NCI-H82 treated with DMSO at 0.1 percent for 48 hours (cell line): ENCODE data around the gene EDC3.
"Not testable (repeated sequence)": the region's sequence is repeated elsewhere in the genome, so short reads cannot be mapped to it uniquely, and the experiment has no call there.

Source experiments
- DNase-seq: peaks from one replicate; lab custom pipeline; 2025; ENCODE audit not compliant: unreplicated experiment; lab: John Stamatoyannopoulos, UW

EDC3 gene

DNA sequence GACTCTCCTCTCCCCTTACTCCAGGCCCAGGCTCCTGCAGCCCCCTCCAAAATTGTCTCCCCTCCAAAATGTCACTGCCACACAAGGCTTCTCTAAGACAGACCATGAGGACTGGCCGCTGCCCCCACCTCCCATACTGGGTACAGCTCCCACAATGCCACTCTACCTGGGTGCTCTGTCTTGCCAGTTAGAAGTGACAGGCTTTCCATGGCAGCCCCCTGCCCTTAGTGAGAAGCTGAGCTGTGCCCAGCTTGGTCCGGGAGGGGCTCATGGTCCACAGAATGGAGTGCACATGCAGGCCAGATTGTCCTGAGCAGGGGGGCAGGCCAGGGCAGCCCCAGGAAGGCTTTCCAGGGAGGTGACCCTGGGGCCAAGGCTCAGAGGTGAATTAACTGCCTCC lies 83.1 kb downstream of the EDC3 start:
- no peak for DNase-seq

DNA sequence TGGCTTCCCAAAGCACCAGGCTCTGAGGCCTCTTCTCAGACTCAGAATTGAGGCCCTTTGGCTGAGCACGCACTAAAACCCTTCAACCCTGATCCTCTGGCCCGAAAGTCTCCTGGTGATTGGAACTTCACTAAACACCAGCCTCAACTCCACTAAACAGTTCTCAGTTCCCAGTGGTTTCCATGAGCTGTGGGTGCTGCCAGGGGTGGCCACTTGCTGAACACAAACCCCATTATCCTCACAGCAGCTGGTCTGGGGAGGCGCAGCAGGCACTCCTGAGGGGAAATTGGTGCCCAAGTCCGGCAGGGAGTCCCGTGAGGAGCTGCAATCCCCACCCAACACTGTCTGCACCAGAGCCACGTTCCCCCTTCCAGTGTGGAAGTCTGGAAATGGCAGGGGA lies 84.0 kb downstream of the EDC3 start:
- DNase-seq = no peak

DNA sequence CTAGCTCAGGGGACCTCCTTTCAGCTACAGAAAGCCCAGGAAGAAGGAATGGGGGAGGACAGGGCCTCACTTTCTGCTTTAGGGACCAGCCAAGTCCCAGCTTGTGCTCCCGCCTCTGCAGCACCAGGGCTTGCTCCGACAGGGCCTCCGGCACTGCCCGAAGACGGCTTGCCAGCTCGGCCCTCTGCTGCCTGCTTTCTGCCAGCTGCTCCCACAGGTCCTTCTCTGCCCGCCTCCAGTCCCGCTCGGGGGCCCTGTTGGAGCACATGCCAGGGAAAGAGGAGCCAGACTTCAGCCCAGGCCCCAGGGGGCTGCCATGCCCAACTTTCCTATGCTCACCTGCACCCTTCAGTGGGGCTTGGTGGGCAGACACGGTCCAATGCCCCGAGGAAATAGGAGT lies 84.5 kb downstream of the EDC3 start:
- no peak for DNase-seq

DNA sequence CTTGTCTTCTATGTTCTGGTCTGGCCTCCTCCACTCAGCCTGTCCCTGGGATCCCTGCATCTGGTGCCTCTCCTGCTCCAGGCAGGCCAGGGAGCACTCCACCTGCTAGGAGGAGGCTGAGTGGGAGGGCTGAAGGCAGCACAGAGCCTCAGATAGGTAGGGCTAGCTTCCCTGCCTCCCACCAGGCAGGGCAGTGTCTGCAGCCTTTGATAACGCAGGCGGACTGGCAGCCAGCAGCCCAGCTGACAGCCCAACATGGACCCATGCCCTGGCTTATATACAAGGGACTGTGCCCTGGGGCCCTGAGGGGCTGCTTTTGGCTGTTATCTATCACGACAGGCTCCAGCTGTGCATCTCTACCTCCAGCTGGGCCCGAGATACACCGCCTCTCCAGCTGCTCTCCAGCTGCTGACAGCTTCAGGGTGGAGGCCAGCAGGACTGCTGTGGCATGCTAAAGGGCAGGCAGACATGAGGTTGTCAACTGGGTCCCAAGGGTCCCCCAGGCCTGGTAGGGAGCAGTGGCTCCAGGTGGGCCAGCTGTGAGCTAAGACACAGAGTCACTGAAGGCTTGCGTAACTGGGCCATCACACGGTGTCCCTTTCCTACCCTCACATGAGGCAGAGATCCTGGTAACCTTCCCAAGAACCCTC lies 85.4 kb downstream of the EDC3 start:
- no peak for DNase-seq

DNA sequence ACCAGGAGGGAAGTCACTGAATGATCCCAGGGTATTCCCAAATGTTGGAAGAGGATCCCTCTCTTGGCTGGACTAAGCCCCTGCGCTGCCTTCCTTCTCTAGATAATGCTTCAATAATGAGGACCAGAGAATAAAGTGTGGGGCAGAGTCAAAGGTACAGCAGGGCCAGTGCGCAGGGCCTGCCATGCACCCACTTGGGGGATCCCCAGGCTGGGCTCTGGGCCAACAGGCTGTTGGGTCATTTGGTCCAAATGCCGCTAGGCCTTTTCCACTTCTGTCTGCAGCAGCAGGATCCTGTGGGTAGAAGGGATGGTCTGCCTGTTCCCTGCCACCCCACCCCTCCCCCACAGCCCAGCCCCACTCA lies 85.9 kb downstream of the EDC3 start:
- DNase-seq = no peak

DNA sequence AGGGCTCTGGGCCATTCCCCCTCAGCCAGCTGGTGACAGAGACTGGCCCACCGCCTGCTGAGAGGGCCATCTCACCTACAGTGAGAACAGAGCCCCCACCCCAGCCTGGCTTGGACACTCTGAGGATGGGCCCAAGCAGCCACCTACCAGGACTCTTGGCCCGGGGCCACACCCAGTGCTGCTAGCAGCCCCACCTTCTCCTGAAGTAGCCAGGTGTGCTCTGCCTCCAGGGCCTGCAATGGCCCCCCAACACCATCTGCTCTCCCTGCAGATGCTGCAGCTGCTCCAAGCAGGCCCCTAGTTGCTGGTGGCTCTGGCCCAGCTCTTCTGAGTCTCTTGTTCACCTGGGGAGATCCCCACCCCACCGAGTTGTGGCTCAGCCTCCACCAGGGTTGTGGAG lies 87.0 kb downstream of the EDC3 start:
- DNase-seq = no peak

DNA sequence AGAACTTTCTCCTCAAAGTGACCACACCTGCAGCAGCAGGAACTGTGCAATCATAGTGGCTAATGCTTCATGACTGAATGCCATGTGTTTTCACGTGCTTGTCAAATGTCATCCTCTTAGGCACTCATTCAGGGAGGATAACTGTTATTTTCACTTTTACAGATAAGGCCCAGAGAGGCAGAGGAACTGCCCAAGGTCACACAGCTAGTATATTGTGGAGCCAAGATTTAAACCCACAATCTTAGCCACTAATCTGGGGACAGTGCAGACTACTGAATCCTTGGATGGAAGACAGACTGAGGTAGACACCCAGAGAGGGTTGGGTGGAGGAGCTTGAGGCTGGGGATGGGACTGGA lies 90.1 kb downstream of the EDC3 start:
- no peak for DNase-seq

DNA sequence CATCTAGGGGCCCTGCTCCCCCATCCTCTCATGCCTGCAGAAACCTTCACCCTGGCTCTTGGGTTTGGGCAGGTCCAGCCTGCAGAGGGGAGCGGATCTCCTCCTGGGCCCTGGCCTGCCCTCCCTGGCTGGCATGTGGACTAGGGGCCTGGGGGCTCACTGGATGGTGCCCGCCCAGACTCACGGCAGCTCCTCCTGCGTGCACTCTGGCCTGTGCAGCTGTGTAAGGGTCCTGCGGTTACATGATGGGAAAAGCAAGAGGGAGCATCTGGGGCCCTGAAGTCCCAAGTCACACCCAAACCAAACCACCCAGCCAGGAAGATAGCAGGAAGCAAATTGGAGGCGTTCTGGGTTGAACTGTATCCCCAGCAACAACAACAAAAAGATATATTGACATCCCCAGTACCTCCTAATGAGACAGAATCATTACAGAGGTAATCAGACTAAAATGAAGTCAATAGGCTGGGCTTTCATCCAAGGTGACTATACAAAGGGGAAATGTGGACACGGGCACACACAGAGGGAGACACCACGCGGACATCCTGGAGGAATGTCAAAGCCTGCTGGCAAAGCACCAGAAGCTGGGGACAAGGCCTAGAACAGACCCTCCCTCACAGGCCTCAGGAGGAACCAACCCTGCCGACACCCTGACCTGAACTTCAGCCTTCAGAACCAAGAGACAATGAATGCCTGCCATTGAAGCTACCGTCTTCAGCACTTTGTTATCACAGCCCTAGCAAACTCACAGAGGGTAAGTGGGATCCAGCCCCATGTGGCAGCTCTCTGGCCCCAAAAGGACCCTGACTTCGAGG lies 90.6 kb downstream of the EDC3 start:
- no peak for DNase-seq

DNA sequence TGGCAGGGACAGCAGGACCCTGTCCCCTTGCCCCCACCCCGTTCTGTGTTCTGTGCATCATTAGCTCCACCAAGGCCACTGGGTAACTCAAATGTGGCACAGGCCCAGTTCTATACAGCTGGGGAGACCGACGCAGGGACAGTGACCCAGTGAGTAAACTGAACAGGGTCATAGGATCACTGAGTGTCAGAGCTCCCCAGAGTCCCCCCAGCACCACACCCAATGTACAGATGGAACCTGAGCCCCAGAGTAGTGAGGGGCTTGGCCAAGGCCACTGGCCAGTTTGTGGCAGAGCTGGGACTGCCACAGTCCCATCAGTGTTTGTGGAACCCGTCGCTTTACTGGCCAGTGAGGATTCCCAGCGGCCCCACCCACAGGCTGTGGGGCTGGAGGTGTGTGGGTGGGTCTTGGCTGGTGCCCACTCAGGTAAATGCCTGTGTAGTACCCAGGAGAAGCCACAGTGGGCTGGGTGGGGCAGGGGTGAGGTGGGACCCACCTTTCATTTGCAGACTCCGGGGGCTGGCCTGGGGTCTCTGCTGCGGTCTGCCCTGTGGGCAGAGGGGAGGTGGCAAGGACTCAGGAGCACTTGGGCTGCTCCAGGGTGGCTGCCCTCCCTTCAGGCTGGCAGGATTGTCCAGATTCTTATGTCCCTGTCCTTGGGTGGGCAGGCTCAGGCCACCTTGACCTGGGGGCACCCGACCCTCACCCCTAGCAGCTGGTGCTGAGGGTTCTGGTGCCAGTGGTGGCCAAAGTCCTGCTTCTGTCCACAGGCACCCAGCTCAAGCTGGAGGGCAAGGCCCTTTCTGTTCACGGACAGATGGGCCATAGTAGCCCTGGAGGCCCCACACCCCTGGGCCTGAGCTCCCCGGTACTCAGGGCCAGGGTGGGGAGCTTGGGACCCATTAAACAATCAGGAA lies 91.8 kb downstream of the EDC3 start:
- DNase-seq = no peak

DNA sequence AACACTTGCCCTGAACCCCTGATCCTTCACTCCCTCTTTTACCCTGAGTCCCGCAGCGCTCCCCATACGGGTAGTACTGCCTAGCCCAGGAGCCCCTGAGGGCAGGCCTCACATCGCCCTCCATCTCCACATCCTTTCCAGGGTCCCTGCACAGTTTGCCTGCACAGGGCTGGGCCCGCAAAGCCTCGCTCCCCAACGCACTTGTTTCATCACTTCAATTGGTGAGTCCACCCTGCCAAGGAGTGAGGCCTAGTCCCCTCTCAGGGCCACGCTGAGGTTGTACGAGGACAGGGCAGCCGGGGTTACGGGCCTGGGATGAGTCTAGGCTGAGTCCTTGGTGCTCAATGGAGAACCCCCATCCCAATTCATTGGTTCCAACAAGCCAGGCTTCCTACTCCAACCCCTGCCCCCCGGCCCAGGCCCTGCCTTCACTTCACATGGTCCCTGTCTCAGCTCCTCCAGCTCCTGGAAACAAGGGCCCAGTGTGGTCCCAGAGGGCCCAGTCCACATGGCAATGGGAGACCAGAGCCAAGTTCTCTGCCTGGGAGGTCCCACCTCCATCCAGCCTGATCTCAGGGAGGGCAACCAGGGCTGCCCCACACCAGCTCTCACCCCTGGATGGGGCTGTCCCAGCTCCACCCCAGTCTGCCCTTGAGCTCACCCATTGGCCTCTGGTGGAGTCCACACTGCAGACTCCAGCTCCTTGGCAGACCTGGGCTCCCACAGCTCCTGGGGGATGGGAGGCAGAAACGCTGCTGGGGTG lies 92.6 kb downstream of the EDC3 start:
- DNase-seq = no peak

DNA sequence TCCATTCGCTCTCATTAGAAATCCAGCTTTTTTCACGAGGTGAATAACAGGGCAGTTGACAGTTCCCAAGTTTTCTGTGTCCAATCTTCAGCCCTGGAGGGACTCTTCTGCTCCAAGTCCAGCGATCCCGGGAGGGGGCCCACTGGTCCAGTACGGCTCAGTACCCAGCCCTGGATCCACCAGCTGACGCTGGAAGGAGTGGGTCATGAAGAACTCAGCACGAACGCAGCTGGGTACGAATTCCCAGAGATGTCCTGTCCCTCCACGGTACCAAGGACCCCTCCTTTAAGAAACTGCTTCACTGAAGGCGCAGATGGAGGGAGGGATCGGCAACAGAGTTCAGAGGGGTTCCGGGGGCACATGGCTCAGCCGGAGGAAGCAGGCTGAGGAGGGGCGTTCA lies 96.7 kb downstream of the EDC3 start:
- DNase-seq = no peak

DNA sequence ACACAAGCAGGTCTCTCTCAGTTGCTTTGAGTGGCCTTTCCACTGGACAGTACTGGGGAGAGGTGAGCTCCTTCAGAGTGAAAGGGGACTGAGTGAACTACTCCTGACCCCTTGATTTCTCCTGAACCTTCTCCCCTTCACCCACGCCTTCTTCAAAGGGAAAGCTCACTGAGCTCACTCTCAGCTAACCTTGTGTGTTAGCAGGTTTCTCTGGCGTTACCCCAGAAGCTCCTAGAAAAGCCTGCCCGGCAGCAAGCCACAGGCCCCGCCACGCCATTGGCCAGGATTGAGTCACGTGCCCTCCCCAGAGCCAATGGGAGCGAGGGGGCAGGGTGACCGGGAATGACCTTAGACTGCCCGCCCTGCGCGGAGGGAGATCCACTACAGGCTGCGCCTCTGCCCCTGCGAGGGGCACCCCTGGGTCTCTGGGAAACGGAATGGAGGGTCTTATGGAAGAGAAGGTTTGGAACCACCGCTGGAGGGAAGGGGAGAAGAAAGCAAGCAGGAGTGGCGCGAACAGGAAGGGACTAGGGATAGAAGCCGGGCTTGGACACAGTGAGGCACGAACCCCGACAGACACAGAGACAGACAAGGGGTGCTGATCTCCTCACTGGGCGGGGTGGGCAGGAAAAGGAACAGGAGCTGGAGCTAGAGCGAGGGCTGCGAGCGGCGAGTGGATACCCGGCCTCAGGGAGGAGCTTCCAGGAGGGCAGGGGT lies 97.5 kb downstream of the EDC3 start:
- peak; percentile 71 for DNase-seq

DNA sequence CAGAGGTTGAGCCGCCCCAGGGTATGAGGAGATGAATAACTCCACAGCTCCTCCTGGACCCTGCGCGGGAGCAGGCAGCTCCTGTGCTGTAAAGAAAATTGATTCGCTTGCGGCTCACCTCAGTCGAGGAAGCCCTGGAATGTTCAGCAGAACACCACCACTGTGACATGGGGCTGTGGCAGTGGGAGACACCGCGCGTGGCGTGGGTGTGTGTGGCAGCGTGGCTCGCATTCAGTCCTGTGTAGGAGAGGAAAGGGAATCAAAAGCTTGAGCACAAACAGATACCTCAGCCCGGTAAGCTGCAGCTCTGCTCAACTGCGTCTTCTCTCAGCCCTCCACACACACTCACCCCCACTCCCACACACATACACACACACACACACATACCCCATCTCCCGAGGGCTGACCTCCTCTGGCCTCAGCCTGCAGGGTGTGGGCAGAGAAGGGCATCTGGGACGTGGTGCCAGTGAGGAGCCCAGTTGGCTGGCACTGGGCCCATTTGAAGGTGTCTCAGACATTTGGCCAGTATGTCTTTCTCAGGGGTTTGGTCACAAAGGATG lies 98.6 kb downstream of the EDC3 start:
- DNase-seq = not testable (repeated sequence)

DNA sequence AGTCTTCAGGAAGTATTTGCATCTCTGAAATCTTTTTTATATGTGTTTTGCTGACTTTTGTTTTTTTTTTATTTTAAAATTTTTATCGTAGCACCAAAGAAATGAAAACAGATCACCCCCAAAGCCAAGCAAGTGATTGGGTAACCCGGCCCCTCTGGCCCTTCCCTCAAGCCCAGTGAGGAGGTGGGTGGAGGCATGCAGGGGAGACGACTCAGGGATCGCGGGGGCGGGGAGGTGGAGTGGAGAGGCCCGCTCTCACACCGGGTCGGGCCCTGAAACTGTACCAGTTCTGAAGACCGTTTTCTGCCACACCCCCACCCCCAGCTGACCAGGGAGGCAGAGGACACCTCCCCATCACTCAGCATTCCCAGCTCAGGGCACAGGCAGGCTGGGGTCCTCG lies 99.1 kb downstream of the EDC3 start:
- DNase-seq = not testable (repeated sequence)

DNA sequence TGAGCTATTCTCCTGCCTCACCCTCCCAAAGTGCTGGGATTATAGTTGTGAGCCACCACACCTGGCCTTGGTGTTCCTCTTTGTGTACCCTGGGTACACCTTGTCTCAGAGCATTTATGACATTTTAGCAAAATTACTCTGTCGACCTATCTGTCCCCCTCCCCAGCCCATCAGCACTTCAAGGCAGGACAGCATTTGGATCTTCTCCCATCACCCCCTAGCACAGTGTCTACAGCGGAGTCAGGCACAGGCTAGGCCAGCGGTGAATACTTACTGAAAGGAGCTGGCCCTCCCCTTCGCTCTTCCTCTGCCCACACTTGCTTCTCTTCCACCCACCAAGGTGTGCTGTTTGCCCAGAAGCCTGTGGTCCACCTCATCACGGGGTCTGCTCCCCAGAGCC lies 100.6 kb downstream of the EDC3 start:
- DNase-seq = no peak

DNA sequence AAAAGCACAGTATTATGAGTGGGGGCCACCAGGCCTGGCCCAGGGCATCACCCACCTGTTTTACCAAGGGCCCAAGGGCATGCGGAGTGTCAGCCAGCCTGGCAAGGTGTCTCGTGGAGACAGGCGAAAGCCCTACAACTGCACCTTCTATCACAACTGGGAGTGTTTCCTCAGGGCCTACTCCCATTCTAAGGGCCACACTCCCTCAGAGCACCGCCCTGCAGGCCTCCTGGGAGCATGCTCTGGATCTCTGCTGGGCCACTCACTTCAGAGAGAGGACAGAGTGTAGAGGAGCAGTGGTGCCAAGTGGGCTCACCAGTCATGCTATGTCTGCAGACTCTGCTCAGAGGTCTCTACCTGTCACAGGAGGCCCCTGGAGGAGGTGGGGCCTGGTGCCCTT lies 101.4 kb downstream of the EDC3 start:
- DNase-seq = no peak

DNA sequence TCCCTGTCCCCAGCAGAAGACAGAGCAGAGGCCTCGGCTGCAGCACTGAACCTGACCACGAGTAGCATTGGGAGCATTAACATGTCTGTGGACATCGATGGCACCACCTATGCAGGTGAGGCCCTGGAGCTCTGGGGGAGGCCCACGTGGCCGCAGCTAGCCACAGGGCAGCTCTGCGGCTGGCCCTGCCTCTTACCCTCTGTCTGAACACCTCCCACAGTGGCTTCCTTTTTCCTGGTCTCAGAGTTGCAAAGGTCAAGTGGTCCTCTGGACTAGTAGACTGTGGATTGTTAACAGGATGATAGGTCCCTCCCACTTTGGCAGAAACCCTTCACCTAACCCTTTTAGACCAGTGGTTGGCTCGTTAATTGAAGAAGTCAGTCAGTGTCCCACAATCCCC lies 102.7 kb downstream of the EDC3 start:
- DNase-seq = no peak

DNA sequence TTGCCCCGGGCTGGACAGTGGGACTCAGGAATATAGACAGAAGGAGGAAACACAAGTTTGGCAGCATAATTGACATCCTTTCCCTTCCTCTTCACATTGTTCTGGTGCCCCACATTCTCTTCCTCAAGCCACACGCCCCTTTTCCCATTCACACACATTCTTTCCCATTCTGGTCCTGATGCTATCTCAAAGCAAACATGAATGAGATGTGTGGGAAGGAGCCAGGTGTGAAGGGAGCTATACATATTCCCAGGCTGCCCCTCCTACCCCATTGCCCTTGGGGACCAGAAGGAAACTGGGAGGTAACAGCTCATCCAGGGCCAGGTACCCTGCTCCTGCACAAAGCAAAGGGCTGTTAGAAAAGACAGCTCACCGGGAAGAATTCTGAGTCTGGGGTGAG lies 103.6 kb downstream of the EDC3 start:
- no peak for DNase-seq

DNA sequence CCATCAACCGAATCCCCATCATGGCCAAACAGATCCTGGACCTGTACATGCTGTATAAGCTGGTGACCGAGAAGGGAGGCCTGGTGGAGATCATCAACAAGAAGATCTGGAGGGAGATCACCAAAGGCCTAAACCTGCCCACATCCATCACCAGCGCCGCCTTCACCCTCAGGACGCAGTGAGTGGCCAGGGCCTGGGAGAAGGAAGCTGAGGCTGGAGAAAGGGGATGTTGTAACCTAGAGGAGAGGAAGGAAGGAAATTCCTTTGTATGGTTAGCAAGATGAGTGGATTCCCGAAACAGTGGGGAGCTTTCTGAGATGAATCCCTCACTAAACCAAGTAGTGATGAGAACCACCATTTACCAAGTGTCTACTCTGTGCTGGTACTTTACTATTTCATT lies 106.0 kb downstream of the EDC3 start:
- no peak for DNase-seq

DNA sequence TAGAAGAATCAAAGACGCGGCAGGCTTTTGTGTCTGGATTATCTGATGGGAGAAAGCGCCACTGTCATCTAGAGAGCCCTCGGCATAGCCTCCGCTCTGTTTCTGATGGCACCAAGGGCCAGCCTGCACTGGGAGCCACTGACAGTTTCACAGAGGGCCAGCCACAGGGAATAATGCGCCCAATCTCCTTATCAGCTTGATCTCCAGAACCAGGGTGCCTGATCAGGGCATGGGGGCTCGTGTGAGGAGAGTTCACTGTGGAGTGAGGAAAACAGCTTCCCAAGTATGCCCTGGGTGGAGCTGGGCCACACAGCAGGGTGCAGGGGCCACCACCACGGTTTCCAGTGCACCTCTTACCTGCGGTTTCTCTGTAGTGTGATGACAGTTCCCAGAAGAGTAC lies 110.0 kb downstream of the EDC3 start:
- DNase-seq = no peak
